Upper lobe of left lung (tissue), 6 donors: ENCODE results near the gene LTBP1. TPM values are rescaled to one million over a fixed set of nuclear protein-coding genes. Genes with fewer than 3 reads are reported as not detected.
A peak's percentile ranks its signal among the peaks of the same experiment; 100 is the strongest.

Source experiments
- ATAC-seq, 2 donors: fragments of 200-7000 bp; cut with Tn5 transposase; one replicate each; pipeline ENCODE4 v1.9.1; 2022; ENCODE audit warnings: mild to moderate bottlenecking in 2 of 2, moderate library complexity in 2 of 2; ENCODE audit not compliant: low FRiP score in 2 of 2
- DNase-seq, 2 donors: peaks; one replicate each; pipeline ENCODE4 v3.0.0-alpha.2; 2019 to 2020
- H3K27ac ChIP-seq, 4 donors: fragments of 200-600 bp; sonication (generic); one replicate each; pipeline ENCODE4 v1.5.1; 2016 to 2019
- H3K27me3 ChIP-seq, 4 donors: fragments of 200-600 bp; sonication (generic); one replicate each; pipeline ENCODE4 v1.5.1; 2017 to 2019
- H3K36me3 ChIP-seq, 4 donors: fragments of 200-600 bp; sonication (generic); one replicate each; pipeline ENCODE4 v1.5.1; 2016 to 2019
- H3K4me1 ChIP-seq, 4 donors: fragments of 200-600 bp; sonication (generic); one replicate each; pipeline ENCODE4 v1.5.1; 2018 to 2019
- H3K4me3 ChIP-seq, 4 donors: fragments of 200-600 bp; sonication (generic); one replicate each; pipeline ENCODE4 v1.5.1; 2017 to 2019; ENCODE audit warnings: mild to moderate bottlenecking in 2 of 4, moderate library complexity in 1 of 4
- H3K9me3 ChIP-seq, 4 donors: fragments of 200-600 bp; sonication (generic); one replicate each; pipeline ENCODE4 v1.5.1; 2018 to 2019
- CTCF ChIP-seq, 6 experiments: fragments of 450-650 bp in 4 of 6; fragments of 200-600 bp in 2 of 6; sonication (generic) in 2 of 6; IDR thresholded peaks; one replicate each; pipeline ENCODE4 v1.5.1; 2016 to 2019; ENCODE audit warnings: antibody characterized with exemption in 6 of 6
- EP300 ChIP-seq, 4 donors: sonication (generic); formaldehyde crosslinking; IDR thresholded peaks; one replicate each; pipeline ENCODE4 v1.5.1; 2017; ENCODE audit warnings: antibody characterized with exemption in 4 of 4, control low read depth in 2 of 4
- POLR2A ChIP-seq, 4 donors: fragments of 450-650 bp; IDR thresholded peaks; one replicate each; pipeline ENCODE4 v1.5.1; 2016 to 2017; ENCODE audit warnings: antibody characterized with exemption in 4 of 4, mild to moderate bottlenecking in 2 of 4
- POLR2AphosphoS5 ChIP-seq, 2 donors: sonication (generic); formaldehyde crosslinking; IDR thresholded peaks; one replicate each; pipeline ENCODE4 v1.5.1; 2017; ENCODE audit warnings: antibody characterized with exemption in 2 of 2
- WGBS, 2 donors: methylation state at CpG; one replicate each; pipeline ENCODE4 v1.1.5; 2017 to 2018; 5-methylcytosine and 5-hydroxymethylcytosine counted together
- total RNA-seq, 6 donors: library from RNA; depleted of rRNA in 4 of 6; stranded (reverse); fragments of >200 nt in 4 of 6; gene quantifications; one replicate each; pipeline versions ENCODE4 v1.1.0 to v1.2.1, GENCODE V29; 2016 to 2021
- donor health status: DM: no; HTN: no; CAD: no; lungs with moderate emphysema.
- donor health status: DM: no; HTN: yes; CAD: no; lungs with severe emphysema.

The LTBP1 gene
- total RNA-seq, 6 donors from 2014 or later, result 11.5 to 45.0 (median 27.1) TPM

- DNase-seq, result no peak
- H3K4me1 ChIP-seq, result no peaks in the 10 kb centered on the region
- ATAC-seq, result peak in 1 of 2 donors; percentile 28
- H3K27me3 ChIP-seq, result no peaks in the 10 kb centered on the region
- no peaks in the 10 kb centered on the region for H3K9me3 ChIP-seq
- H3K4me3 ChIP-seq, result no peak overlapping the region
- no peak overlapping the region for H3K27ac ChIP-seq
- TF ChIP-seq EP300 (IDR thresholded peaks at IDR 0.05), result no peak
- no peak for TF ChIP-seq POLR2AphosphoS5 (IDR thresholded peaks at IDR 0.05)
- TF ChIP-seq POLR2A (IDR thresholded peaks at IDR 0.05), result no peak
- TF ChIP-seq CTCF (IDR thresholded peaks at IDR 0.05), result no peak
- H3K36me3 ChIP-seq, result no peaks in the 10 kb centered on the region
These were observed 12.1 kb downstream of the LTBP1 start for GRCh38 chr2:32958821-32959220.

- no peak overlapping the region for H3K27ac ChIP-seq
- no peak for TF ChIP-seq EP300 (IDR thresholded peaks at IDR 0.05)
- no peak for TF ChIP-seq POLR2AphosphoS5 (IDR thresholded peaks at IDR 0.05)
- TF ChIP-seq CTCF (IDR thresholded peaks at IDR 0.05), result no peak
- TF ChIP-seq POLR2A (IDR thresholded peaks at IDR 0.05), result no peak
- no peaks in the 10 kb centered on the region for H3K36me3 ChIP-seq
- no peak overlapping the region for H3K4me3 ChIP-seq
- DNase-seq (no peak), ATAC-seq (no peak)
- 96 to 97% methylated on average over 1 of the region's 1 CpG for WGBS, 2 donors
- no peaks in the 10 kb centered on the region for H3K4me1 ChIP-seq
- no peaks in the 10 kb centered on the region for H3K27me3 ChIP-seq
- no peaks in the 10 kb centered on the region for H3K9me3 ChIP-seq
These were observed 13.5 kb downstream of the LTBP1 start for GRCh38 chr2:32960238-32960637.

- Histone ChIP-seq H3K27ac (no peak overlapping the region), H3K36me3 (no peaks in the 10 kb centered on the region)
These were observed 14.1 kb downstream of the LTBP1 start for GRCh38 chr2:32960647-32961403.

GRCh38 chr2:32962690-32963089, 15.9 kb downstream of the LTBP1 start:
- Histone ChIP-seq H3K27ac (no peak overlapping the region), H3K4me3 (no peak overlapping the region), H3K9me3 (no peaks in the 10 kb centered on the region), H3K4me1 (no peaks in the 10 kb centered on the region), H3K36me3 (no peaks in the 10 kb centered on the region), H3K27me3 (no peaks in the 10 kb centered on the region)
- WGBS, 2 donors, result 77 to 88% methylated on average over 3 of the region's 3 CpGs
- TF ChIP-seq EP300 (IDR thresholded peaks at IDR 0.05), result no peak
- TF ChIP-seq POLR2AphosphoS5 (IDR thresholded peaks at IDR 0.05), result no peak
- TF ChIP-seq POLR2A (IDR thresholded peaks at IDR 0.05), result no peak
- no peak for TF ChIP-seq CTCF (IDR thresholded peaks at IDR 0.05)
- ATAC-seq (no peak), DNase-seq (no peak)

More at GRCh38 chr2:32960647-32961403, 14.1 kb downstream of the LTBP1 start:
- H3K9me3 ChIP-seq, result no peaks in the 10 kb centered on the region
- TF ChIP-seq EP300 (IDR thresholded peaks at IDR 0.05), result no peak
- no peak for TF ChIP-seq POLR2AphosphoS5 (IDR thresholded peaks at IDR 0.05)
- TF ChIP-seq CTCF (IDR thresholded peaks at IDR 0.05), result no peak
- no peak for TF ChIP-seq POLR2A (IDR thresholded peaks at IDR 0.05)
- WGBS, 2 donors, result 89 to 97% methylated on average over 9 of the region's 9 CpGs
- ATAC-seq (no peak), DNase-seq (no peak)
- H3K4me3 ChIP-seq, result no peak overlapping the region
- H3K27me3 ChIP-seq, result no peaks in the 10 kb centered on the region
- H3K4me1 ChIP-seq, result no peaks in the 10 kb centered on the region

GRCh38 chr2:32963941-32964340, 17.2 kb downstream of the LTBP1 start:
- Histone ChIP-seq H3K9me3 (no peaks in the 10 kb centered on the region), H3K4me1 (no peaks in the 10 kb centered on the region), H3K36me3 (no peaks in the 10 kb centered on the region), H3K4me3 (no peak overlapping the region), H3K27me3 (no peaks in the 10 kb centered on the region), H3K27ac (no peak overlapping the region)
- DNase-seq (no peak), ATAC-seq (peak in 1 of 2 donors; percentile 71)
- TF ChIP-seq CTCF (IDR thresholded peaks at IDR 0.05) (no peak), POLR2AphosphoS5 (IDR thresholded peaks at IDR 0.05) (no peak), EP300 (IDR thresholded peaks at IDR 0.05) (no peak), POLR2A (IDR thresholded peaks at IDR 0.05) (no peak)
- 93 to 94% methylated on average over 3 of the region's 3 CpGs for WGBS, 2 donors
